ENCODE measurements around the gene FAM20C. TPM values are rescaled to one million over a fixed set of nuclear protein-coding genes. Genes with fewer than 3 reads are reported as not detected.

The FAM20C gene
- total RNA-seq, 4 donors from 2014 or later, result 15.8 to 20.4 (median 18.7) TPM

GRCh38 chr7:173209-173918 is 19.0 kb upstream of the FAM20C start:
- Histone ChIP-seq H3K4me1 (no peaks in the 10 kb centered on the region), H3K4me3 (no peak overlapping the region), H3K9me3 (no peaks in the 10 kb centered on the region), H3K36me3 (no peaks in the 10 kb centered on the region), H3K27me3 (peaks cover 7% of the 10 kb centered on the region), H3K27ac (no peak overlapping the region)
- 84% methylated on average over 20 of the region's 29 CpGs for WGBS
- peak in 1 of 2 donors; percentile 58 for DNase-seq (ENCODE audit: low spot score in 2 of 2)
- TF ChIP-seq POLR2AphosphoS5 (IDR thresholded peaks at IDR 0.05), result no peak
- TF ChIP-seq CTCF (IDR thresholded peaks at IDR 0.05), result no peak
- TF ChIP-seq EP300 (IDR thresholded peaks at IDR 0.05), result no peak
- no peak for TF ChIP-seq POLR2A (IDR thresholded peaks at IDR 0.05)

GRCh38 chr7:174716-175115 is 17.7 kb upstream of the FAM20C start:
- WGBS, result 72% methylated on average over 2 of the region's 2 CpGs
- Histone ChIP-seq H3K36me3 (no peaks in the 10 kb centered on the region), H3K27ac (no peak overlapping the region), H3K4me1 (no peaks in the 10 kb centered on the region), H3K27me3 (peaks cover 10% of the 10 kb centered on the region), H3K4me3 (no peak overlapping the region), H3K9me3 (no peaks in the 10 kb centered on the region)
- no peak for TF ChIP-seq POLR2AphosphoS5 (IDR thresholded peaks at IDR 0.05)
- TF ChIP-seq POLR2A (IDR thresholded peaks at IDR 0.05), result no peak
- no peak for TF ChIP-seq EP300 (IDR thresholded peaks at IDR 0.05)
- TF ChIP-seq CTCF (IDR thresholded peaks at IDR 0.05), result no peak
- no peak for DNase-seq (ENCODE audit: low spot score in 2 of 2)

GRCh38 chr7:175955-176354 is 16.4 kb upstream of the FAM20C start:
- no peak for DNase-seq (ENCODE audit: low spot score in 2 of 2)
- no peak overlapping the region for H3K4me3 ChIP-seq
- 91% methylated on average over 11 of the region's 11 CpGs for WGBS
- no peak for TF ChIP-seq CTCF (IDR thresholded peaks at IDR 0.05)
- no peak for TF ChIP-seq EP300 (IDR thresholded peaks at IDR 0.05)
- no peak for TF ChIP-seq POLR2AphosphoS5 (IDR thresholded peaks at IDR 0.05)
- TF ChIP-seq POLR2A (IDR thresholded peaks at IDR 0.05), result no peak
- no peaks in the 10 kb centered on the region for H3K4me1 ChIP-seq
- no peaks in the 10 kb centered on the region for H3K9me3 ChIP-seq
- H3K27me3 ChIP-seq, result peaks cover 10% of the 10 kb centered on the region
- no peaks in the 10 kb centered on the region for H3K36me3 ChIP-seq
- no peak overlapping the region for H3K27ac ChIP-seq

GRCh38 chr7:176381-176780 is 16.0 kb upstream of the FAM20C start:
- Histone ChIP-seq H3K4me1 (no peaks in the 10 kb centered on the region), H3K4me3 (no peak overlapping the region), H3K36me3 (no peaks in the 10 kb centered on the region), H3K9me3 (no peaks in the 10 kb centered on the region), H3K27me3 (peaks cover 10% of the 10 kb centered on the region), H3K27ac (no peak overlapping the region)
- DNase-seq (ENCODE audit: low spot score in 2 of 2), result no peak
- TF ChIP-seq EP300 (IDR thresholded peaks at IDR 0.05) (no peak), POLR2AphosphoS5 (IDR thresholded peaks at IDR 0.05) (no peak), CTCF (IDR thresholded peaks at IDR 0.05) (no peak)
- WGBS, result 86% methylated on average over 8 of the region's 9 CpGs

- TF ChIP-seq EP300 (IDR thresholded peaks at IDR 0.05) (no peak), POLR2AphosphoS5 (IDR thresholded peaks at IDR 0.05) (no peak), POLR2A (IDR thresholded peaks at IDR 0.05) (no peak), CTCF (IDR thresholded peaks at IDR 0.05) (no peak)
- Histone ChIP-seq H3K27me3 (peaks cover 10% of the 10 kb centered on the region), H3K4me1 (no peaks in the 10 kb centered on the region), H3K9me3 (no peaks in the 10 kb centered on the region), H3K4me3 (no peak overlapping the region), H3K36me3 (no peaks in the 10 kb centered on the region), H3K27ac (no peak overlapping the region)
- WGBS, result 83% methylated on average over 18 of the region's 21 CpGs
- no peak for DNase-seq (ENCODE audit: low spot score in 2 of 2)
Measured at GRCh38 chr7:176786-177459, 15.4 kb upstream of the FAM20C start.

Data from suprapubic skin (tissue), 4 donors.